Testis (tissue), 3 donors: ENCODE results near the gene COL9A1. TPM values are rescaled to one million over a fixed set of nuclear protein-coding genes. Genes with fewer than 3 reads are reported as not detected.

Source experiments
- DNase-seq: peaks from one replicate; pipeline ENCODE4 v3.0.0-alpha.2; 2019
- H3K27ac ChIP-seq, 2 donors: fragments of 200-600 bp; sonication (generic); one replicate each; pipeline ENCODE4 v1.5.1; 2019
- H3K27me3 ChIP-seq: fragments of 200-600 bp; sonication (generic); one replicate; pipeline ENCODE4 v1.5.1; 2019
- H3K36me3 ChIP-seq: fragments of 200-600 bp; sonication (generic); one replicate; pipeline ENCODE4 v1.5.1; 2017; ENCODE audit warnings: low read depth; ENCODE audit errors: missing control alignments
- H3K4me1 ChIP-seq: fragments of 200-600 bp; sonication (generic); one replicate; pipeline ENCODE4 v1.5.1; 2019
- H3K4me3 ChIP-seq, 2 donors: fragments of 200-600 bp; sonication (generic); one replicate each; pipeline ENCODE4 v1.5.1; 2017 to 2019
- H3K9me3 ChIP-seq: fragments of 200-600 bp; sonication (generic); one replicate; pipeline ENCODE4 v1.5.1; 2017
- POLR2A ChIP-seq: fragments of 450-650 bp; IDR thresholded peaks from one replicate; pipeline ENCODE4 v1.6.1; 2017; ENCODE audit warnings: antibody characterized with exemption, mild to moderate bottlenecking, moderate library complexity
- WGBS, 2 donors: methylation state at CpG; one replicate each; pipeline ENCODE4 v1.1.5; 2018; 5-methylcytosine and 5-hydroxymethylcytosine counted together
- intact Hi-C: fragments of 100-400 bp; cut with DNase I; formaldehyde crosslinking; loops from one replicate; pipeline ENCODE4 v1.15.1; 2023; ENCODE audit warnings: low total_unique reads
- polyA plus RNA-seq: library from polyadenylated mRNA; stranded (reverse); fragments of 350-450 nt; fragmentation: Illumina TruSeq; extraction: RNeasy Lipid Tissue Mini Kit (QIAGEN cat#74804); gene quantifications from one replicate; pipeline ENCODE4 v1.2.3, GENCODE V29; 2014; ENCODE audit warnings: low read depth, low replicate concordance; ENCODE audit not compliant: insufficient read depth
- total RNA-seq, 2 donors: library from RNA; depleted of rRNA; stranded (reverse); fragments of >200 nt; gene quantifications; one replicate each; pipeline ENCODE4 v1.2.3, GENCODE V29; 2016
- TF ChIP-seq, protein P1 (sequence below), 3 experiments: fragments of 450-650 bp in 2 of 3; fragments of 200-600 bp in 1 of 3; sonication (generic) in 1 of 3; IDR thresholded peaks; one replicate each; pipeline ENCODE4 v1.5.1; 2016 to 2019; ENCODE audit warnings: antibody characterized with exemption in 3 of 3, mild to moderate bottlenecking in 2 of 3, moderate library complexity in 1 of 3

Gene COL9A1
- total and polyA plus RNA-seq, 3 donors from 2014 or later = 1.5 to 8.1 (median 1.8) TPM

- no peak for TF ChIP-seq POLR2A
- TF ChIP-seq, protein P1, sequence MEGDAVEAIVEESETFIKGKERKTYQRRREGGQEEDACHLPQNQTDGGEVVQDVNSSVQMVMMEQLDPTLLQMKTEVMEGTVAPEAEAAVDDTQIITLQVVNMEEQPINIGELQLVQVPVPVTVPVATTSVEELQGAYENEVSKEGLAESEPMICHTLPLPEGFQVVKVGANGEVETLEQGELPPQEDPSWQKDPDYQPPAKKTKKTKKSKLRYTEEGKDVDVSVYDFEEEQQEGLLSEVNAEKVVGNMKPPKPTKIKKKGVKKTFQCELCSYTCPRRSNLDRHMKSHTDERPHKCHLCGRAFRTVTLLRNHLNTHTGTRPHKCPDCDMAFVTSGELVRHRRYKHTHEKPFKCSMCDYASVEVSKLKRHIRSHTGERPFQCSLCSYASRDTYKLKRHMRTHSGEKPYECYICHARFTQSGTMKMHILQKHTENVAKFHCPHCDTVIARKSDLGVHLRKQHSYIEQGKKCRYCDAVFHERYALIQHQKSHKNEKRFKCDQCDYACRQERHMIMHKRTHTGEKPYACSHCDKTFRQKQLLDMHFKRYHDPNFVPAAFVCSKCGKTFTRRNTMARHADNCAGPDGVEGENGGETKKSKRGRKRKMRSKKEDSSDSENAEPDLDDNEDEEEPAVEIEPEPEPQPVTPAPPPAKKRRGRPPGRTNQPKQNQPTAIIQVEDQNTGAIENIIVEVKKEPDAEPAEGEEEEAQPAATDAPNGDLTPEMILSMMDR (IDR thresholded peaks at IDR 0.05) = no peak
- Histone ChIP-seq H3K36me3 (no peaks in the 10 kb centered on the region), H3K27ac (no peak overlapping the region), H3K4me1 (no peaks in the 10 kb centered on the region), H3K9me3 (no peaks in the 10 kb centered on the region), H3K27me3 (no peaks in the 10 kb centered on the region), H3K4me3 (no peak overlapping the region)
- intact Hi-C loops = no loop called here
- no peak for DNase-seq
- WGBS, 2 donors = 68 to 74% methylated on average over 7 of the region's 7 CpGs
These were observed 56.8 kb downstream of the COL9A1 start for GRCh38 chr6:70246118-70246517.

DNA sequence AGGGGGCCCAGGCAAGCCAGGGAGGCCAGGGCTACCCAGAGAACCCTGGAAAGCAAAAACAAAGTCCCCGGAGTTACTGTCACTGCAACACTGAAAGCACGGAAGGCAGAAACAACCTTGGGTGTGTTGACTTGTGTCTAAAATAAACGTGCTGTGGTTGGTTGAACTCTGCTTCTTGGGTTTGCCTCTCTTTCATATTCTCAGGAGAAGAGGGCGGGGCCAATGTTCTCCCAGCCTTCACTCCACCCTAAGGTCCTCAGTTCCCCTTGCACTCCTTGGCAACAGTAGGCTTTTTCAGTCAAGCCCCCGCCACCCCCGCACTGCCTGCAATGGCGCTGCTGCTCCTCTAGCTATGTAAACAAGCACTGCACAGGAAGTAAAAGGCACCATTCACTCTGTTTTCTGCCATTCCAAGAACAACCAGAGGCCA, 60.9 kb downstream of the COL9A1 start:
- Histone ChIP-seq H3K27me3 (no peaks in the 10 kb centered on the region), H3K9me3 (no peaks in the 10 kb centered on the region), H3K36me3 (no peaks in the 10 kb centered on the region), H3K4me3 (no peak overlapping the region), H3K27ac (no peak overlapping the region), H3K4me1 (no peaks in the 10 kb centered on the region)
- intact Hi-C loops = no loop called here
- no peak for DNase-seq
- no peak for TF ChIP-seq POLR2A
- TF ChIP-seq, protein P1 (IDR thresholded peaks at IDR 0.05) = no peak
- WGBS, 2 donors = 49 to 69% methylated on average over 7 of the region's 7 CpGs

DNA sequence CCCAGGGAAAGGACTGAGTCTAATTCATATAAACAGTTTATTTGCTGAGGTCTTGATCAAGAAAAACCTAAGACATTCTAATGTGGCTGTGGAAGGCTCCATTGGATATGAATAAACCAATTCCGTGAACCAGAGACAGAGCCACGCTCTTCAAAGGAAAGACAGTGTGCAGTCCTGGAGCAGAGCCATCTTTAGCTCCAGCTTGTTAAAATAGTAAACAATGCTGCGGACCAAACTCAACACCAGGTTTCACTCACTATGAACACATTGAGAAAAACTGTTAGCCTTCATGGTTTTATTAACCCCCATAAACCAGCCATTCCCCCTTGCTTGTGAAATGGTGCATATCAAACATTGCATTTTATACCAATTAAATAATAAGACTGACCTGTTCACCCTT, 61.9 kb downstream of the COL9A1 start:
- Histone ChIP-seq H3K4me3 (no peak overlapping the region), H3K9me3 (no peaks in the 10 kb centered on the region), H3K36me3 (no peaks in the 10 kb centered on the region), H3K27me3 (no peaks in the 10 kb centered on the region), H3K4me1 (no peaks in the 10 kb centered on the region), H3K27ac (no peak overlapping the region)
- no peak for DNase-seq
- intact Hi-C loops = no loop called here
- TF ChIP-seq, protein P1 (IDR thresholded peaks at IDR 0.05) = no peak
- no peak for TF ChIP-seq POLR2A
- WGBS, 2 donors = 39 to 51% methylated on average over 3 of the region's 3 CpGs

DNA sequence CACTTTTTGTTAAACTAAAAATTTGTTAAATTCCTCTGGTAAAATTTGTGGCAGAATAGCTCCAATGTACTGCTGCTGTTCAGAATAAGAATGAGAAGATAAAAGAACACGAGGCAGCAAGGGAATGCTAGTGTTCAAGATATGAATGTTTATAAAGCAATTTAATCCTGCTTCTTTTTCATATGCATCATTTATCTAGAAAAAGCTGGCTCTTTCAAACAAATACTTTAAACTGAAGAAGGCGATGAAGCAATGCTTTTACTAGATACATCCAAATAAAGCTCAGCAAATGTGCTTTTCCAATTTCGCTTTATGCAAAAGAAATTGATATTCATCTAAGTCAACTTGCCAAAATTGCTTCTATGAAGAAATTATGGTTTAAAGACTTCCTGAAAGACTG, 66.5 kb downstream of the COL9A1 start:
- WGBS, 2 donors = 59 to 71% methylated on average over 3 of the region's 3 CpGs
- intact Hi-C loops = no loop called here

More for the DNA sequence above, 66.5 kb downstream of the COL9A1 start:
- Histone ChIP-seq H3K27me3 (no peaks in the 10 kb centered on the region), H3K4me1 (no peaks in the 10 kb centered on the region), H3K36me3 (no peaks in the 10 kb centered on the region), H3K27ac (no peak overlapping the region), H3K9me3 (no peaks in the 10 kb centered on the region), H3K4me3 (no peak overlapping the region)
- no peak for DNase-seq
- TF ChIP-seq POLR2A = no peak
- TF ChIP-seq, protein P1 (IDR thresholded peaks at IDR 0.05) = no peak
